GM21737 (cell line): ENCODE measurements around the gene REX1BD.
A peak's percentile ranks its signal among the peaks of the same experiment; 100 is the strongest.

Experiments used
- ATAC-seq: cut with Tn5 transposase; IDR thresholded peaks from one replicate; pipeline ENCODE4 v1.9.1; 2021; ENCODE audit warnings: mild to moderate bottlenecking, moderate library complexity; ENCODE audit not compliant: unreplicated experiment

Gene REX1BD

GRCh38 chr19:18612772-18613588 is 24.4 kb downstream of the REX1BD start, which contains the start of gene TMEM59L:
TSS of gene TMEM59L (plus strand) at chr19:18612870. CDS start at chr19:18612959, 89 bp downstream.
- no peak for ATAC-seq

- no peak for ATAC-seq
Observed at GRCh38 chr19:18613589-18614234, 25.1 kb downstream of the REX1BD start.

- no peak for ATAC-seq
Observed at GRCh38 chr19:18616023-18616422, 27.4 kb downstream of the REX1BD start.

GRCh38 chr19:18617562-18617961 is 29.0 kb downstream of the REX1BD start:
- ATAC-seq, result no peak

GRCh38 chr19:18618236-18618635 is 29.6 kb downstream of the REX1BD start:
- ATAC-seq, result no peak

- no peak for ATAC-seq
Observed at GRCh38 chr19:18620311-18620710, 31.7 kb downstream of the REX1BD start.

GRCh38 chr19:18620902-18621301 is 32.3 kb downstream of the REX1BD start:
- ATAC-seq, result no peak

GRCh38 chr19:18626906-18627305 is 38.3 kb downstream of the REX1BD start:
- no peak for ATAC-seq

- no peak for ATAC-seq
Observed at GRCh38 chr19:18629166-18630088, 40.8 kb downstream of the REX1BD start.

- ATAC-seq, result no peak
Observed at GRCh38 chr19:18633321-18633720, 44.7 kb downstream of the REX1BD start.

- no peak for ATAC-seq
Observed at GRCh38 chr19:18634612-18635297, 46.2 kb downstream of the REX1BD start.

- ATAC-seq, result no peak
Observed at GRCh38 chr19:18635831-18636182, 47.2 kb downstream of the REX1BD start.

- peak; percentile 82 for ATAC-seq
Observed at GRCh38 chr19:18636183-18636968, 47.8 kb downstream of the REX1BD start.

- ATAC-seq, result no peak
Observed at GRCh38 chr19:18636969-18637629, 48.5 kb downstream of the REX1BD start, which contains the start of gene KLHL26. TSS of gene KLHL26 (plus strand) at chr19:18637028. CDS start at chr19:18637055, 27 bp downstream.

GRCh38 chr19:18637673-18638630 is 49.4 kb downstream of the REX1BD start:
- ATAC-seq, result no peak

- ATAC-seq, result no peak
Observed at GRCh38 chr19:18639706-18640243, 51.2 kb downstream of the REX1BD start.
